HG02852 (cell line): Measurements from ENCODE around the gene MMD.
"Not testable (repeated sequence)": the region's sequence is repeated elsewhere in the genome, so short reads cannot be mapped to it uniquely, and the experiment has no call there.

Experiments used
- ATAC-seq: cut with Tn5 transposase; IDR thresholded peaks from one replicate; pipeline ENCODE4 v1.9.1; 2021; ENCODE audit warnings: mild to moderate bottlenecking, moderate library complexity; ENCODE audit not compliant: unreplicated experiment

Gene MMD

GRCh38 chr17:55398689-55399088, 22.9 kb downstream of the MMD start:
- ATAC-seq = no peak

GRCh38 chr17:55395803-55396505, 25.7 kb downstream of the MMD start:
- ATAC-seq = no peak

GRCh38 chr17:55394357-55395021, 27.1 kb downstream of the MMD start:
- ATAC-seq = no peak

- no peak for ATAC-seq
Observed at GRCh38 chr17:55391764-55392467, 29.7 kb downstream of the MMD start.

DNA sequence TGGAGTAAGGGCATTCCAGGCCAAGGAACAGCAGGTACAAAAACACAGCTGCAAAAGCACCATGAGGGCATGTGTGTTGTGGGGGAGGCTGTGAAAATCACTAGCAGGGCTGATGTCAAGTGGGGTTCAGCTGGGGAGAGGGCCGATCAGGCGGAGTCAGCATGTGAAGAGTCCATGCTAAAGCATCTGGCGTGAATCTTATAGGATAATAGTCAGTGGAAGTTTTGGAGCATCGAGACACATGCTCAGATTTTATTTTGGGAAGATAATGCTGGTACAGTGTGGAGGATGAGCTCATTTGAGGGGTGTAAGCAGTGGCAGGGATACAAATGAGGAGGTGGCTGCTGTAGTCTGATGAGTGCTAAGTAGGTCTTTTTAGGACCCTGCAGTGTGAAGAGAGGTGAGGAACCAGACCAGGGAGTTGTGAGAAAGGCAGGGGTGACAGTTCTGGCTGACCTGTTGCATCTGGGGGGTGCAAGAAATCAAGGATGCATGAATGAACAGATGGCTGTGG, 30.3 kb downstream of the MMD start:
- ATAC-seq = no peak

DNA sequence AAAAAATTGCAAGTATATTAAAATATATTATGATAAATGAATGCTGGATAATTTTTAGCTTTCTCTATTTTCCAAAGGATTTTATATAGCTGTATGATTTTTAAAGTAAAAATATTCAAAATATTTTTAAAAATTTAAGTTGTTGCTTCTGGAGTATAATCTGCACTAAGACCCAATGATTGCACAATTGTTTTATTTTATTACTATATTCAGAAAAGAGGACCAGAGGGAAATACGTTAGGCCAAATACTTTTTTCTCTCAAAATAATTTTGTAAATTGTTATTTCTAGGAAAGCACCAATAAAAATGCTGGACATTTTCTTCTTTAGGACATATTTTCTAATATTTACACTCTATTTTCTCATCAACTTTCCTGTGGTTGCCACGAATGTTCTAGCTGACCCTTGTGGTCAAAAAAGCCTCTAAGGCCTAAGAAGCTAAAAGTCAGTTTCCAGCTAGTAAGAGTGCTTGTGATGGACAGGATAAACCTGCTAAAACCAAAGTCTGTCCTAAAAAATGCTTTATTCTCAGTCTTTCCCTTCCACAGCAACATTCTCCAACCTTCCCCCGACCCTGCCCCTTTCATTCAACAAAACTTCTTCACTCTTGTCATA, 31.2 kb downstream of the MMD start:
- no peak for ATAC-seq

DNA sequence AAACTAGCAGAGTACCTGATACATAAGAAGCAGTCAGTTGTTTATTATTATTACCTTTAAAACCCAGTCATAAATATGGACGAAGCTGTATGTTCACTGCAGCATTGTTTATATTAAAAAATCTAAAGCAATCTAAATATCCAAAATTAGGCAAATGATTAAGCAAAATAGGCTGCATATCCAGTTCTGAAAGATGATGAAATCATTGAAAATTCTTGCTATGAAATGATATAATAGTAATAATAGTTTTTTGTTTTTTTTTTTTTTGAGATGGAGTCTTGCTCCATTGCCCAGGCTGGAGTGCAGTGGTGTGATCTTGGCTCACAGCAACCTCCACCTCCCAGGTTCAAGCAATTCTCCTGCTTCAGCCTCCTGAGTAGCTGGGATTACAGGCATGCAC, 31.9 kb downstream of the MMD start:
- not testable (repeated sequence) for ATAC-seq

DNA sequence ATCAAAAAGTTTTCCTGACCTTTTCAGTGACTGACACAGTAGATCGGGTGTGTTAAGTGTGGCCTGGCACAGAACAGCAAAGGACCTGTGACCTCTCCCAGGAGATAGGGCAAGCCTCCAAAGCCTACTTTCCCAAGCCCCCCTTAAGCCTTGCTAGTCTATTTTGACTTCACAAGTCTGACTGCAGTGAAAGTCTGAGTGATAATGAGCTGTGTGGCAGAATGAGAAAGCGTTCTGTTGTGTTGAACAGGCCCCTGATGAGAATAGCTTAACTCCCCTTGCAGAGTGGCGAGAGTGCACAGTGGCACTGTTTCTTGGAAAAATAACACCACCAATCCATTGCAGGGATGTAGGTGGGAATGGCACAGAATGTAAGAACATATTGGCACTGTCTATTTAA, 32.8 kb downstream of the MMD start:
- no peak for ATAC-seq

DNA sequence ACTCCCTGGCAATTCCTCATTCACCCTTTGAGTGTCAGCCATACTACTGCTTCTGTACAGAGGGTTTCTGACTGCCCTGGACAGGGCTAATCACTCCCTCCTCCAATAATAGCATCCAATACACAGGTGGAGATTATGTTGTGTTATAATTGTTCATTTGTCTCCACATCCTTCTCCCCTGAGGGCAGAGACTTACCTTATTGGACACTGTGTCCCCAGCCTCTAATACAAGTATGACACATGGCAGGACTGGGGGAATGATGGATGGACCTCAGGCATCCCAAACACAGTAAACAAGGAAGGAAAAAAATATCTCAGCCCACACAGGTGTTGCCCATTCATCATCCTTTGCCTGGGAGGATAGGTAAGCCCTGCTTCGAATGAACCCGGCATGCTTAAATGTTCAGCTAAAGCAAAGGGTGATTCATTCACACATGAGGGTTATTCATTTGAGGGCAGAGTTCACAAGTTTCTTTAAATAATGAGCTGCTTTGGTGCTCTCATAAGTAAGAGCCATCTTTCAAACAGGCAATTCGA, 34.8 kb downstream of the MMD start:
- no peak for ATAC-seq

DNA sequence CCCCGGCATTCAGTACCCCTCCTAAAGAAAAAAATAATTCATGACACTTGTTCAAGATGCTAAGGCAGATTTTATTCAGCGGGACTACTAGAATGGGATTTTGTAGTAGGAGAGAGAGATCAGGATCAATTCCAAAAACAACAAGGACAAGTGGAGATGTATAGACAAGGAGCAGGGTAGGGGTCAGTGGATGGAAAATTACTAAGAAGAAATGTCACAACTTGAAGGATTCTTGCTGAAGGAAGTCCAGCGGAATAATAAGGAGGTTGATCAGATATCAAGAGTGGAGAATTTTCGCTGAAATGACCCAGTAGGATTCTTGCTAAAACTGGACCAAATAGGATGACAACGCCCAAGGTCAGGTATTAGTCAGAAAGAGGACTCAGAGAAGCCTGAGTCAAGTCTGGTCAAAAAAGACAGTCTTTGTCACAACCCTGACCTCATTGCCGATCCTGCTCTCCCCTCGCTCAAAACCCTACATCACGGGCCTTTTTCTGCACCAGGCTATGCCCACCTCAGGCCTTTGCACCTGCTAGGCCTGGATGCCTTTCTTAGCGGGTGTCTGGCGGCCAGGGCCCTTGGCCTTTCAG, 36.9 kb downstream of the MMD start:
- no peak for ATAC-seq

DNA sequence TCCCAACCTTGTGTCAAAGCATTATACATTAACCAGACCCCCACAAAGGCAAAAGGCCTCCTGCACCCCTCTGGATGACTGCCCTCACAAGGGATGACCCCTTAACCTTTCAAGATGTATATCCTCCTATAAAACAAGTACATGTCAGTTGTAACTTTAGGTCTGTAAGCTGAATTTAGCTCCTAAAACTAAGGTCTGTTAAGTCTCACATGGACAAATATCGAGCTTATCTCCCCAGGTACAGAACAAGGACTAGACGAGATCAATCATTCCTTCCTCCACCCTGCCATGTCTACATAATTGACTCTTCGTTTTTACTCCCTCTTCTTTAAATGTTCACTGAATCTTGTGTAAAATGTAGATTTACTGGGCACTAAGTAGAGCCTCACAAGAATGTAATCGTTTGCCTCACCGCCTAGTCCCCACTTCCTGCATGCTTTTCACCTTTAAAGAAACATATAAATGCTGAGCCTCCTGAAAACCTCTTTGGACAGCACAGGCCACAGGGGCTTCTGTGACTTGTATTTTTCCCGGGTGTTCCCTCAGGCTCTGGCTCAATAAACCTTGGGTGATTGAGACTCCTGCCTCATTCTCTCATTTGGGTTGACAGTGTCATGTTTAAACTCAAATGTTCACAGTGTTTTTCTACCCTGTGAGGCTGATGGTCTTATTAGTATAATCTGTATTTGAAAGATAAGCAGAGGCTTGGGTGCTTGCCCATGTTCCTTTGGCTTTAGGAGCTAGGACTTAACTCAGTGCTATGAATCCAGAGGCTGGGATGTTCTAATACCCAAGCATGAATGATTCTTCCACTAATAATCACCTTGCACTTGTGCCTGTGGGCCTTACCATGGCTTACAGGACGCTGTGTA, 37.6 kb downstream of the MMD start:
- no peak for ATAC-seq

DNA sequence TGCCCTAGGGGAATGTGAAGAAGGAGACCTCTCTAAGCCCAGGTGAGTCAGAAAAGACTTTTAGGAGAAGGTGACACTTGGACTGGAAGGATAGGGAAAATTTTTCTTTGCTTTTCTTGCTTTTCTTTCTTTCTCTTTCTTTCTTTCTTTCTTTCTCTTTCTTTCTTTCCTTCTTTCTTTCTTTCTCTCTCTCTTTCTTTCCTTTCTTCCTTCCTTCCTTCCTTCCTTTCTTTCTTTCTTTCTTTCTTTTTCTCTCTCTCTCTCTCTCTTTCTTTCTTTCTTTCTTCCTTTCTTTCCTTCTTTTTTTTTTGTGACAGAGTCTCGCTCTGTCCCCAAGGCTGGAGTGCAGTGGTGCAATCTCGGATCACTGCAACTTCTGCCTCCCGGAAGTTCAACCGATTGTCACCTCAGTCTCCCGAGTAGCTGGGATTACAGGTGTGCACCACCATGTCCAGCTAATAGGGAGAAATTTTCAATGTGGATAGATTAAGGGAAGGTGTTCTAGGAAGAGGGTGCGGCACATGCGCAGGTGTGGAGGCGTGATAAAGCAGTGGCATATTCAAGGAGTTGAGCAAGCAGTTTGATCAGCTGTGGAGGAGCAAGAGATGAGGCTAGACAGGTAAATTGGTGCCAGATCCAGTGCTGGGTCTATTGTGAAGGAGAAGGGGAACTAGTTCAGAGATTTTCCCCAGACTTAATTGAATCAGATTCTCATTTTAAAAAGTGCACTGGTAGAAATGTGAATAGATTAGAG, 40.4 kb downstream of the MMD start:
- ATAC-seq = no peak

- no peak for ATAC-seq
Observed at GRCh38 chr17:55377671-55378275, 43.9 kb downstream of the MMD start.

GRCh38 chr17:55368706-55369105, 52.9 kb downstream of the MMD start:
- ATAC-seq = no peak

- no peak for ATAC-seq
Observed at GRCh38 chr17:55366020-55366481, 55.6 kb downstream of the MMD start.

GRCh38 chr17:55363033-55363432, 58.6 kb downstream of the MMD start:
- no peak for ATAC-seq

- ATAC-seq = no peak
Observed at GRCh38 chr17:55360971-55361370, 60.7 kb downstream of the MMD start.

DNA sequence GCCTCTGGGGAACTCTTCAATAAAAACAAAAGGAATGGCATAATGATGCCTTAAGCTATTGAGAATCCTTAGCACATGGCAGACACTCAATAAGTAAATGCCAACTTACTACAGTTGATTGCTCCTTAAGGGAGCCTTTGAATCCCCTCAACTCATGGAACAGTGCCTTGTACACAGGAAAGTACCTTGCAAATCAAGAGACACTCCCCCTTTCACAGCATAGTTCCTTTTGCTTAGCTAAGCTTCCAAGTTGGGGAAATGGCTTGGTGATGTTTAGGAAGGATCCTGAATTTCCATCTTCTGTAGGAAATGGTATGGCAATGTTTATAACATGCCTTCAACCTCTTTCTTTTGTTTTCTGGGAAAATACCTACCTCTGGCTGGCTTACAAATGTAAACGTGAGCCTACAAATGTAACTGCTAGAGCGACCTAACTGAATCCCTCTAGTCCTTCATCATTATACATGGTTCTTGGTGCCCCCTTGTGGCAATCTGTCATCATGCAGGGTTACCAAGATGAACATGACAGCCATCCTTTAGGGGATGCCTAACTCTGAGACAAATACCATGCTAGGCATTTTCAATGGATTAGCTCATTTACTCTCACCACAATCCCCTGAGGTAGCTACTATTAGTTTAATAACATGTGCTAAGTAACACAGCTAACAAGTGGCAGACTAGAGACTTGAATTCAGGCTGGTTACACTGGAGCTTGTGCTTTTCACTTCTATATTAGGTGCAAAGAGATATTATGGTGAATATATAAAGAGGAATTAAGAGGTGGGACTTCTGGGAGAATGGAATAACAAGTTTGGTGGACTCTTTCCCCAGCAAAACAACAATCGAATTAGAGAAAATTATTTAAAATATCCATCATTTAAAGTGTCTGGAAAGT, 65.0 kb downstream of the MMD start:
- ATAC-seq = peak; percentile 97
